HG02884 (cell line): ENCODE measurements around the gene CSN1S1.
"Not testable (repeated sequence)": the region's sequence is repeated elsewhere in the genome, so short reads cannot be mapped to it uniquely, and the experiment has no call there.

Source experiments
- ATAC-seq: cut with Tn5 transposase; IDR thresholded peaks from one replicate; pipeline ENCODE4 v1.9.1; 2021; ENCODE audit warnings: mild to moderate bottlenecking, moderate library complexity; ENCODE audit not compliant: unreplicated experiment

The CSN1S1 gene

GRCh38 chr4:69930768-69931167, at the start of gene CSN1S1:
CSN1S1 (plus strand) TSS chr4:69931068; CDS start chr4:69932556, 1,488 bp downstream.
- ATAC-seq = no peak

GRCh38 chr4:69881173-69881773, 49.6 kb upstream of the CSN1S1 start:
- ATAC-seq = peak; percentile 70

GRCh38 chr4:69882150-69882549, 48.7 kb upstream of the CSN1S1 start:
- no peak for ATAC-seq

- no peak for ATAC-seq
These were observed 42.5 kb upstream of the CSN1S1 start for GRCh38 chr4:69888336-69888735.

GRCh38 chr4:69894186-69894585, 36.7 kb upstream of the CSN1S1 start:
- no peak for ATAC-seq

- ATAC-seq = no peak
These were observed 36.1 kb upstream of the CSN1S1 start for GRCh38 chr4:69894721-69895120.

GRCh38 chr4:69896530-69897116, 34.2 kb upstream of the CSN1S1 start:
- peak; percentile 49 for ATAC-seq

GRCh38 chr4:69907151-69907550, 23.7 kb upstream of the CSN1S1 start:
- no peak for ATAC-seq

GRCh38 chr4:69909195-69909594, 21.7 kb upstream of the CSN1S1 start:
- ATAC-seq = peak; percentile 36

GRCh38 chr4:69910016-69910782, 20.7 kb upstream of the CSN1S1 start:
- ATAC-seq = peak; percentile 91

GRCh38 chr4:69920874-69921273, 10.0 kb upstream of the CSN1S1 start:
- no peak for ATAC-seq

GRCh38 chr4:69923782-69924410, 7.0 kb upstream of the CSN1S1 start:
- ATAC-seq = not testable (repeated sequence)

- ATAC-seq = no peak
These were observed 3.3 kb downstream of the CSN1S1 start for GRCh38 chr4:69934150-69934549.

GRCh38 chr4:69936566-69936965, 5.7 kb downstream of the CSN1S1 start:
- no peak for ATAC-seq

- ATAC-seq = no peak
These were observed 20.7 kb downstream of the CSN1S1 start for GRCh38 chr4:69951602-69952001.

GRCh38 chr4:69957209-69957608, 26.3 kb downstream of the CSN1S1 start:
- no peak for ATAC-seq

- no peak for ATAC-seq
These were observed 34.8 kb downstream of the CSN1S1 start, which contains the start of gene CSN2 for GRCh38 chr4:69965628-69966027. CSN2 (minus strand) TSS chr4:69965728; CDS start chr4:69960995, 4,733 bp downstream.

GRCh38 chr4:69970071-69970470, 39.2 kb downstream of the CSN1S1 start:
- ATAC-seq = no peak

GRCh38 chr4:69974631-69975030, 43.8 kb downstream of the CSN1S1 start:
- no peak for ATAC-seq

GRCh38 chr4:69977582-69977981, 46.7 kb downstream of the CSN1S1 start:
- ATAC-seq = no peak

- no peak for ATAC-seq
These were observed 53.2 kb downstream of the CSN1S1 start for GRCh38 chr4:69984030-69984443.
